Activated T-cell treated with anti-CD3 and anti-CD28 coated beads, Interleukin-2, amount 50 U/mL, for 72 hours (primary cell): Measurements from ENCODE around the gene SRSF12. TPM values are rescaled to one million over a fixed set of nuclear protein-coding genes. Genes with fewer than 3 reads are reported as not detected.
A peak's percentile ranks its signal among the peaks of the same experiment; 100 is the strongest.

Experiments used
- ATAC-seq, 2 donors: fragments of 150-1000 bp; cut with Tn5 transposase; replicated peaks in 1 of 2; 2 replicates each; pipeline ENCODE4 v1.10.0; 2021; ENCODE audit warnings: moderate library complexity in 2 of 2, mild to moderate bottlenecking in 1 of 2
- DNase-seq, 2 donors: peaks; one replicate each; pipeline ENCODE4 v3.0.0; 2021 to 2022; ENCODE audit warnings: mixed read lengths in 1 of 2
- H3K27ac Mint-ChIP-seq: one replicate; pipeline ENCODE4 v1.8.0; 2022; ENCODE audit warnings: mild to moderate bottlenecking, moderate library complexity, mixed read lengths
- H3K27me3 Mint-ChIP-seq: one replicate; pipeline ENCODE4 v1.8.0; 2022; ENCODE audit warnings: low read depth, mixed read lengths
- H3K36me3 Mint-ChIP-seq, 2 donors: one replicate each; pipeline ENCODE4 v1.8.0; 2022; ENCODE audit warnings: mixed read lengths in 2 of 2, mild to moderate bottlenecking in 1 of 2; ENCODE audit not compliant: insufficient read depth in 2 of 2
- H3K4me1 Mint-ChIP-seq: one replicate; pipeline ENCODE4 v1.8.0; 2022; ENCODE audit warnings: low read depth, mixed read lengths
- H3K4me3 Mint-ChIP-seq, 2 donors: one replicate each; pipeline ENCODE4 v1.8.0; 2022; ENCODE audit warnings: mild to moderate bottlenecking in 2 of 2, mixed read lengths in 2 of 2, moderate library complexity in 2 of 2
- H3K9me3 Mint-ChIP-seq, 2 donors: one replicate each; pipeline ENCODE4 v1.8.0; 2022; ENCODE audit warnings: mixed read lengths in 2 of 2
- total RNA-seq, 2 donors: library from RNA; stranded (reverse); gene quantifications; one replicate each; pipeline ENCODE4 v1.2.3, GENCODE V29; 2022

The SRSF12 gene
- total RNA-seq, 2 donors from 2014 or later = 0.23 to 0.46 TPM

GRCh38 chr6:89057759-89058158, 60.1 kb downstream of the SRSF12 start:
- no peak for DNase-seq
- Mint-ChIP-seq H3K4me1 (no peaks in the 10 kb centered on the region), H3K36me3 (no peaks in the 10 kb centered on the region), H3K27me3 (peaks cover 13% of the 10 kb centered on the region), H3K27ac (no peak overlapping the region), H3K9me3 (no peaks in the 10 kb centered on the region), H3K4me3 (no peak overlapping the region)
- no peak for ATAC-seq

GRCh38 chr6:89054208-89054607, 63.7 kb downstream of the SRSF12 start:
- Mint-ChIP-seq H3K4me3 (no peak overlapping the region), H3K27ac (no peak overlapping the region), H3K27me3 (peaks cover 13% of the 10 kb centered on the region), H3K36me3 (no peaks in the 10 kb centered on the region), H3K4me1 (peaks cover 22% of the 10 kb centered on the region), H3K9me3 (no peaks in the 10 kb centered on the region)
- DNase-seq = no peak
- ATAC-seq = no peak

- Mint-ChIP-seq H3K4me1 (peaks cover 22% of the 10 kb centered on the region), H3K27ac (peak overlapping the region; percentile 55), H3K36me3 (no peaks in the 10 kb centered on the region), H3K27me3 (no peaks in the 10 kb centered on the region), H3K9me3 (no peaks in the 10 kb centered on the region), H3K4me3 (peak overlapping the region in 1 of 2 donors; percentile 23)
- ATAC-seq (peak; percentile 77 to 84), DNase-seq (peak; percentile 4 to 14)
These were observed 66.2 kb downstream of the SRSF12 start for GRCh38 chr6:89051676-89052075.

DNA sequence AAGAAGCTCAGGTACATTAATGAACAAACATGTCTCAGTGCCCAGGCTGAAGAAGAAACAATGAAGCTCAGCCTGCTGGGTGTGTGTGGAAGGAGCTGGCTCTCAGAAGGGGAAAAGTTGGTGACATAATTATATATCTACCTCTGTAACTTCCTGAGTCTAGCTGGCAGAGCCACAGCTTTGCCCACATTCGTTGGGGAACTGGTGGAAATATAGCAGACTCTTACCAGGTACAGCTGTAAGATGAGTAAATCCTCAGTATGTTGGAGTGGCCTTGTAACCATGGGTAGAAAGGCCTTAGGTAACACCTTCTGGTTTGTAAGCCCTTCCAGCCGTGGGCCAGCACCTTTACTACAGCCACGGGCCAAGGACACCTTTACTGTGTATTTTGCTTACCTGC, 67.2 kb downstream of the SRSF12 start:
- H3K27ac Mint-ChIP-seq = no peak overlapping the region
- H3K36me3 Mint-ChIP-seq = no peaks in the 10 kb centered on the region
- peaks cover 22% of the 10 kb centered on the region for H3K4me1 Mint-ChIP-seq
- no peaks in the 10 kb centered on the region for H3K9me3 Mint-ChIP-seq
- peak; percentile 30 to 56 for ATAC-seq
- H3K4me3 Mint-ChIP-seq = no peak overlapping the region
- no peaks in the 10 kb centered on the region for H3K27me3 Mint-ChIP-seq
- peak in 1 of 2 donors; percentile 5 for DNase-seq

GRCh38 chr6:89050155-89050554, 67.7 kb downstream of the SRSF12 start:
- Mint-ChIP-seq H3K27me3 (no peaks in the 10 kb centered on the region), H3K36me3 (no peaks in the 10 kb centered on the region), H3K4me3 (no peak overlapping the region), H3K4me1 (peaks cover 22% of the 10 kb centered on the region), H3K27ac (no peak overlapping the region), H3K9me3 (no peaks in the 10 kb centered on the region)
- no peak for ATAC-seq
- DNase-seq = no peak

DNA sequence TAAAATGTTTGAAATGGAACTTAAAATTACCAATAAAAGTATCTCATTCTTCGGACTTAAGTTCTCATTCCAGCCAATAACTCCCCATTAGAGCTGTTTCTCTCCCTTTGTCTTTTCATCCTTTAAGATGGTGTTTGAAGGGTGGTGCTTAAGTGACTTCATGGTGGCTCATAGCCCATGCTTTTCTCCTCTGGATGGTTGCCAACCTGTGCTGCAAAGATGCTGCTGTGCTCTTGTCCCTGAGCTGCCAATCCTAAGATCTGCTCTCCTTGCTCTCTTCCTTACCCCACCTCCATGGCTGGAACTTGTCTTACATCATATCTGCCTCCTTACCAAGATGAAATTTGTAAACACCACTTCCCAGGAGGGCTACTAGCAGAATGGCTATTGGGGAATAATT, 68.9 kb downstream of the SRSF12 start:
- no peaks in the 10 kb centered on the region for H3K9me3 Mint-ChIP-seq
- H3K36me3 Mint-ChIP-seq = no peaks in the 10 kb centered on the region

DNA sequence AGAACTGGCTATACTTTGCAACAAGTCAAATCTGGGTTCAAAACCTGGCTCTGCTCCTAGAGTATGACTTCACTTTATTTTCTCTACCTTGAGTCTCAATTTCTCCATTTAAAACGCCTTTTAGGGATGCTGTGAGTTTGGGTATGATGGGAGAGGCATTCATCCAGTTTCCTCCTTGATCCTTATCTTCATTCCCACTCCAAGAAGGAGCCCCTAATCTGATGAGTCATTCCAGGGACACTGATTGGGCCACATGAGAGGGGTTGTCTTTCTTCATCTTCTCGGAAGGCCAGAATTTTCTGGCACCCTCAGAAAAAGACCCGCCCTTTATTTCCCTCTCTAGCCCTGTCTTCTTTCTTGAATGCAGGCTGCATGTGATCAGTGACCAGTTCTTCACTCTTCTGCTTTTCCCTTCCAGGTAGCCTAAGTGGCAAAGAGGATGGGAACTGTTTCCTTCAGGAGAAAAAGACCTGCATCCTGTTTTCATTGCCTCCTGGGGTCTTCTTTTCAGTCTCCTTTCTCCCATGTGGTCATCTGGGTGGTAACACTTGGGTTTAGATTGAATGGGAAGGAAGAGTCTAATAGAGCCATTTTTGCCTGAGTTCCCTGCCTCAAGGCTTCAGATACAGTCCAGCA, 69.5 kb downstream of the SRSF12 start:
- Mint-ChIP-seq H3K27ac (no peak overlapping the region), H3K27me3 (no peaks in the 10 kb centered on the region), H3K36me3 (no peaks in the 10 kb centered on the region), H3K4me3 (no peak overlapping the region), H3K9me3 (no peaks in the 10 kb centered on the region), H3K4me1 (peaks cover 22% of the 10 kb centered on the region)
- ATAC-seq (no peak), DNase-seq (no peak)

More for the DNA sequence above, 68.9 kb downstream of the SRSF12 start:
- H3K27ac Mint-ChIP-seq = no peak overlapping the region
- H3K4me3 Mint-ChIP-seq = no peak overlapping the region
- no peaks in the 10 kb centered on the region for H3K27me3 Mint-ChIP-seq
- peaks cover 22% of the 10 kb centered on the region for H3K4me1 Mint-ChIP-seq
- DNase-seq (no peak), ATAC-seq (no peak)

DNA sequence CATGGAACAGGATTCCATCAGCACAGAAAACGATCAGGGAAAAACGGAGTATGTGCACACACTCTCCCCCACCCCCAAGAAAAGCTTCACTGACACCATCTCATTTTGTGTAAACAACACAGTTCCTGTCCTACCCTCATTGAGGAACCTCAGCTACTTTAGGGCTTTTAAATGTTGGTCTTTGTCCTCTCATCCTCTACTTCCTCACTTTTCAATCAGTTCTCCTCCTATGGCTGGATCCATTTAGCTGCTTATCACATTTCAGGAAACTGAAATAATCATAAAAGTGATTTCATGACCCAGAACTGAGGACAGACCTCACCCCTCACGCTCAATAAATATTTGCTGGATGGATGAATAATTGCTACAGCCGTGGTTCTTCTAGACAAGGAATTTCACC, 70.4 kb downstream of the SRSF12 start:
- H3K4me1 Mint-ChIP-seq = peaks cover 27% of the 10 kb centered on the region
- H3K4me3 Mint-ChIP-seq = no peak overlapping the region
- no peaks in the 10 kb centered on the region for H3K36me3 Mint-ChIP-seq
- no peak for ATAC-seq
- no peak for DNase-seq
- H3K27ac Mint-ChIP-seq = peak overlapping the region; percentile 15
- H3K9me3 Mint-ChIP-seq = no peaks in the 10 kb centered on the region
- H3K27me3 Mint-ChIP-seq = no peaks in the 10 kb centered on the region

Other genes with a start within 250 kb of the SRSF12 start
- 10 to 100 TPM; 18.1 to 18.2 TPM for gene RNGTT, start 154.5 kb downstream of the SRSF12 start, total RNA-seq
- 100 to 1,000 TPM; 119 to 137 TPM for gene PNRC1, start 37.3 kb downstream of the SRSF12 start, total RNA-seq
- gene PM20D2, start 28.0 kb upstream of the SRSF12 start, total RNA-seq = 10 to 100 TPM; 11.6 to 17.6 TPM
- gene GABRR1, start 99.3 kb upstream of the SRSF12 start, total RNA-seq = not detected
- gene GABRR2, start 197.2 kb upstream of the SRSF12 start, total RNA-seq = under 1 TPM; 0.46 to 0.74 TPM
- gene UBE2J1, start 234.7 kb upstream of the SRSF12 start, total RNA-seq = 10 to 100 TPM; 20.6 to 21.4 TPM